ENCODE measurements around the gene NR6A1.

Gene NR6A1

DNA sequence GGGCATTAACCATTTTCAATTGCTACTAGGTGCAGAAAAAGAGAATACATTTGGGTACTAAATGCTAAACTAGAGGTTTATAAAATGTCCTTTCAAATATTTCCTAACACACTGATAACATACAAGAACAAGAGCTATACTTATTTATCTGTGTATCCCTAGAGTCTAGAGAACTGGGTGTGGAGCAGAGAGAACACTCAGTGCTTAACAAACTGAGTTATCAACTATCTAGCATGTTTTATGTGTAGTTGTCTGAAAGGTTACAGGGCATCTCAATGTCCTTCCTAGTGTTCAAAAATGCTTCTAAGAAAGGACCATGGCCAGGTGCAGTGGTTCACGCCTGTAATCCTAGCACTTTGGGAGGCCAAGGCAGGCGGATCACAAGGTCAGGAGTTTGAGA, 40.3 kb downstream of the NR6A1 start:
- Histone ChIP-seq H3K9me3 (ENCODE audit: control insufficient read depth, low read depth, low read length) (no peaks in the 10 kb centered on the region), H3K4me3 (ENCODE audit: low read length) (no peak overlapping the region), H3K27ac (ENCODE audit: low read length) (no peak overlapping the region), H3K27me3 (ENCODE audit: control insufficient read depth, insufficient read depth, low read length) (no peaks in the 10 kb centered on the region), H3K4me1 (ENCODE audit: control insufficient read depth, low read depth, low read length) (peaks cover 14% of the 10 kb centered on the region), H3K36me3 (ENCODE audit: control insufficient read depth, low read depth, low read length) (peaks cover 30% of the 10 kb centered on the region), H3K9ac (ENCODE audit: low read length) (no peak overlapping the region)

DNA sequence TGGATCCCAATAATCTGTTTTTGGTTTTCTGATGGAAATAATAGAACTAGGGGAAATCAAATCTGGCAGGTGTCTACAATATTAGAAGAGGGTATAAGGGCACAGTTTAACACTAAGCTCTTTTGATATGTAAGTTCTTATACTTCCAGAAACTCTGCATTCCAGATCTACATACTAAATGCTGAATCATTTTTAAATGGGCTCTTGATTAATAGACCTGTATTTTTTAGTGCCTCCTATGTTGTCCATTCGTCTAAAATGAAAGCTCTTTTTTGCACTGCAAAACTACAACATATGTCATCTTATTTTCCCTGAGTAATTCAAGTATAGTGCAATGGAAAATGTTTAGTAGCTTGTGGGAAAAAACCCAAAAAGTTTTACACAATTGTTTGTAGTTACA, 44.2 kb downstream of the NR6A1 start:
- no peaks in the 10 kb centered on the region for H3K27me3 ChIP-seq (ENCODE audit: control insufficient read depth, insufficient read depth, low read length)
- H3K4me3 ChIP-seq (ENCODE audit: low read length) = no peak overlapping the region
- H3K27ac ChIP-seq (ENCODE audit: low read length) = no peak overlapping the region
- H3K4me1 ChIP-seq (ENCODE audit: control insufficient read depth, low read depth, low read length) = peaks cover 2% of the 10 kb centered on the region
- peaks cover 25% of the 10 kb centered on the region for H3K36me3 ChIP-seq (ENCODE audit: control insufficient read depth, low read depth, low read length)
- no peaks in the 10 kb centered on the region for H3K9me3 ChIP-seq (ENCODE audit: control insufficient read depth, low read depth, low read length)
- no peak overlapping the region for H3K9ac ChIP-seq (ENCODE audit: low read length)

DNA sequence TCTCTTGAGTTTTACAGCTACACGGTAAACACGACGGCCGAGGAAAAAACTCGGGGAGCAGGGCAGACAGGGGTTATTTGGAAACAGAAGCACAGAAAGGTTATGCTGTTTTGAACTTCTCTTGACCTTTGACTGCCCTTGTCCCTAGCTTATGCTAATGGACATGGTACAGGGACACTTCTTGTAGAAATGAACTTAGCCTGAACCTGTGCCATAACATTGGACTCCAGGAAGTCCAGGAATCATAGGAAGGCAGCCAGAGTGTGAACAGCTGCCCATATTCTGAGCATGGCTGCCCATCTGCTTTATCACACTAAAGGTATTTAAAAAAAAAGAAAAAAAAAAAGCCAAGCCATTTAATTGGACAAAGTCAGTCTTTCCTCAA, 46.1 kb downstream of the NR6A1 start:
- Histone ChIP-seq H3K4me3 (ENCODE audit: low read length) (no peak overlapping the region), H3K9me3 (ENCODE audit: control insufficient read depth, low read depth, low read length) (no peaks in the 10 kb centered on the region), H3K4me1 (ENCODE audit: control insufficient read depth, low read depth, low read length) (peaks cover 13% of the 10 kb centered on the region), H3K27me3 (ENCODE audit: control insufficient read depth, insufficient read depth, low read length) (no peaks in the 10 kb centered on the region), H3K9ac (ENCODE audit: low read length) (no peak overlapping the region), H3K27ac (ENCODE audit: low read length) (no peak overlapping the region), H3K36me3 (ENCODE audit: control insufficient read depth, low read depth, low read length) (peaks cover 19% of the 10 kb centered on the region)

- no peaks in the 10 kb centered on the region for H3K9me3 ChIP-seq (ENCODE audit: control insufficient read depth, low read depth, low read length)
These were observed 46.6 kb downstream of the NR6A1 start for GRCh38 chr9:124724415-124725067.

GRCh38 chr9:124723352-124723751, 47.8 kb downstream of the NR6A1 start:
- Histone ChIP-seq H3K4me1 (ENCODE audit: control insufficient read depth, low read depth, low read length) (peaks cover 13% of the 10 kb centered on the region), H3K4me3 (ENCODE audit: low read length) (no peak overlapping the region), H3K27ac (ENCODE audit: low read length) (no peak overlapping the region), H3K27me3 (ENCODE audit: control insufficient read depth, insufficient read depth, low read length) (no peaks in the 10 kb centered on the region), H3K9ac (ENCODE audit: low read length) (no peak overlapping the region), H3K9me3 (ENCODE audit: control insufficient read depth, low read depth, low read length) (no peaks in the 10 kb centered on the region), H3K36me3 (ENCODE audit: control insufficient read depth, low read depth, low read length) (peaks cover 19% of the 10 kb centered on the region)

More at GRCh38 chr9:124724415-124725067, 46.6 kb downstream of the NR6A1 start:
- no peaks in the 10 kb centered on the region for H3K27me3 ChIP-seq (ENCODE audit: control insufficient read depth, insufficient read depth, low read length)
- no peak overlapping the region for H3K9ac ChIP-seq (ENCODE audit: low read length)
- peaks cover 19% of the 10 kb centered on the region for H3K36me3 ChIP-seq (ENCODE audit: control insufficient read depth, low read depth, low read length)
- no peak overlapping the region for H3K27ac ChIP-seq (ENCODE audit: low read length)
- H3K4me3 ChIP-seq (ENCODE audit: low read length) = no peak overlapping the region
- H3K4me1 ChIP-seq (ENCODE audit: control insufficient read depth, low read depth, low read length) = peaks cover 13% of the 10 kb centered on the region

DNA sequence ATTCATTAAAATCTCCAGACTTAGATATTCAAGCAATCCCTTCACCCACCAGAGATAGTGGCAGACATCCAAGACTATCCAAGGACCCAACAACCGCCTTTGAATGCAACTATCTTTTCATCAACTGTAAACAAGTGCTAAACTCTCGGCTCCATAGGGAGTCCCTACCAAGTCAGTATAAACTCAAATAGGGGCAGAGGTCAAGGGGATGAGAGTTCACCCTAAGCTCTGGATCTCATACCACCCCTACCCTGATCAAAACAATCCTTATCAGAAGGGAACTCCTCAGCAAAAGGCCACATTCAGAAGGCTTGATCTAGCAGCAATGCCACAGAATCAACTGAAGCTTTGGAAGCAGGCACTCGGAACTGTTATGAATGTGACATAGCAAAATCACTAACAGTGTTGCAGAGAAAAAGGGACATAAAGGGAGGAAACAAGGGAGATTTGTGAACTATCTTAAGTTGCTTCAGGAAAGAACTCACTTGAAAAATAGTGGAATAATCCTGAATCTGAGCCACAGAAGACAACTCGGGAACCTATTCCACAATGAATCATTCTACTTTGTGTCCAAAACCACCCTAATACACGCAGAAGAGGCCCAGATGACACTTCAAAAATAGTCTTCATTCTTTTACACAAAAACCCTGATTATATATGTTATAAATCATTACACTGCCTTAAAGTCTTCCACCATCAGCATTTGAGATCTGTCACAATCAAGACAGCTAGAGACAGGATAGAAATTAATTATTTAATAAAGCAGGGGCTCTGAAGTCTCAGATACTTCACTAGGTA, 49.8 kb downstream of the NR6A1 start:
- Histone ChIP-seq H3K27me3 (ENCODE audit: control insufficient read depth, insufficient read depth, low read length) (no peaks in the 10 kb centered on the region), H3K4me1 (ENCODE audit: control insufficient read depth, low read depth, low read length) (peaks cover 13% of the 10 kb centered on the region), H3K9me3 (ENCODE audit: control insufficient read depth, low read depth, low read length) (no peaks in the 10 kb centered on the region), H3K27ac (ENCODE audit: low read length) (no peak overlapping the region), H3K9ac (ENCODE audit: low read length) (no peak overlapping the region), H3K4me3 (ENCODE audit: low read length) (no peak overlapping the region), H3K36me3 (ENCODE audit: control insufficient read depth, low read depth, low read length) (peaks cover 23% of the 10 kb centered on the region)

DNA sequence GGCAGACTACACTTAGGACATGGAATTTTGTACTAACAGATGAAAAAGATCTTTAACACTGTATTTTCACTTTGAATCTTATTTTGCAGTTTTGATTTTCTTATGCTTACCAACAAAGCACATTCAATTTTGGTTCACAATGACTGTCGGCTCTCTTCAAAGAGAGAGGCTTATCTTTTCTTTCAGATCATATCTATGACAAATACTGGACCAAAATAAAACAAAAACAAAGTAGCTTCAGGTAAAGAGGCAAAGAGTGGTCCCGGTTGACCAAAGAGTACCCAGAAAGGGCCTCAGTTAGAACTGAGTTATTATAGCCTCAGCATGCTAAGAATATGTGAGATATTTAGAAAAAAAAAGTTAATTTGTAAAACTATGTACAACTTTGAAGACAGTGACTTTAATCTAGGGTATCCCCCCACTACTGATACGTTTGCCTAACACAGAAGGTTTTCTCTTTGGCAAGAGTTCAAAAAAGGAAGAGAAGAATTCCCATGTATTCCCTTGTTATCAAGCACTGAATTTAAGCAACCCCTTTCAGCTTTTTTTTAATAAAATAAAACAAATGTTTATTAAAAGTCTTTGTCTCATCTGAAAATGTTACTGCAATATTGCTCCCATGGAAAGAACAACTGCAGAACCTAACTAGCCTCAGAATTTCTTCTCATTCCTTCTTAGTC, 50.5 kb downstream of the NR6A1 start:
- H3K4me3 ChIP-seq (ENCODE audit: low read length) = no peak overlapping the region
- H3K36me3 ChIP-seq (ENCODE audit: control insufficient read depth, low read depth, low read length) = peaks cover 18% of the 10 kb centered on the region
- H3K4me1 ChIP-seq (ENCODE audit: control insufficient read depth, low read depth, low read length) = peaks cover 13% of the 10 kb centered on the region
- H3K9me3 ChIP-seq (ENCODE audit: control insufficient read depth, low read depth, low read length) = no peaks in the 10 kb centered on the region
- H3K27ac ChIP-seq (ENCODE audit: low read length) = no peak overlapping the region
- H3K9ac ChIP-seq (ENCODE audit: low read length) = no peak overlapping the region
- no peaks in the 10 kb centered on the region for H3K27me3 ChIP-seq (ENCODE audit: control insufficient read depth, insufficient read depth, low read length)

DNA sequence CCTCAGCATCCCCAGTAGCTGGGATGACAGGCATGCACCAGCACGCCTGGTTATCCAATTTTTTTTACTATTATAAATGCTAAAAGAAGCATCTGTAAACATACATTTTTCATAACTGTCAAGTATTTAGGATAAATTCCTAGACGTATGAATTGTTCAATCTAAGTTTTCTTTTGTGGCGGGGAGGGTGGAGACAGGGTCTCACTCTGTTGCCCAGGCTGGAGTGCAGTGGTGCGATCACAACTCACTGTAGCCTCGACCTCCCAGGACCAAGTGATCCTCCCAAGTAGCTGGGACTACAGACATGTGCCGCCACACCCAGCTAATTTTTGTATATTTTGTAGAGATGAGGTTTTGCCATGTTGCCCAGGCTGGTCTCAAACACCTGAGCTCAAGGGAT, 52.2 kb downstream of the NR6A1 start:
- Histone ChIP-seq H3K36me3 (ENCODE audit: control insufficient read depth, low read depth, low read length) (peaks cover 13% of the 10 kb centered on the region), H3K27ac (ENCODE audit: low read length) (no peak overlapping the region), H3K9ac (ENCODE audit: low read length) (no peak overlapping the region), H3K9me3 (ENCODE audit: control insufficient read depth, low read depth, low read length) (no peaks in the 10 kb centered on the region), H3K4me3 (ENCODE audit: low read length) (no peak overlapping the region), H3K4me1 (ENCODE audit: control insufficient read depth, low read depth, low read length) (peaks cover 13% of the 10 kb centered on the region), H3K27me3 (ENCODE audit: control insufficient read depth, insufficient read depth, low read length) (no peaks in the 10 kb centered on the region)

DNA sequence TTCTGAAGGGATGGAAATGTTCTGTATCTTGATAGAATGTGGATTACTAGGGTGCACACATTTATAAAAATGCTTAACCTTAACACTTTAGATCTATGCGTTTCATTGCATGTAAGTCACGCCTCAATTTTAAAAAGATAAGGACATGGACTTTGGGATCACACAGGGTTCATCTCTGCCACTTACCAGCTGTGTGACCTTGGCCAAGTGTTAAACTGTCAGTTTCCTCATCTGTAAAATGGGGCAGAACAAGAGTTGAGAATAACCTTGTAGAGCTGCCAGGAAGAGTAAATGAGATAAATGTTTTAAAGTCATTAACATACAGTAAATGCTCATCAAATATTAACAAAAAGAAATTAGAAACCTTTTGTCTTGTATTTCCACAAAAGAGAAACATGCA, 53.5 kb downstream of the NR6A1 start:
- Histone ChIP-seq H3K4me1 (ENCODE audit: control insufficient read depth, low read depth, low read length) (peaks cover 13% of the 10 kb centered on the region), H3K27ac (ENCODE audit: low read length) (no peak overlapping the region), H3K4me3 (ENCODE audit: low read length) (no peak overlapping the region), H3K9ac (ENCODE audit: low read length) (no peak overlapping the region), H3K9me3 (ENCODE audit: control insufficient read depth, low read depth, low read length) (no peaks in the 10 kb centered on the region), H3K36me3 (ENCODE audit: control insufficient read depth, low read depth, low read length) (peaks cover 13% of the 10 kb centered on the region), H3K27me3 (ENCODE audit: control insufficient read depth, insufficient read depth, low read length) (no peaks in the 10 kb centered on the region)

- Histone ChIP-seq H3K27ac (ENCODE audit: low read length) (no peak overlapping the region), H3K36me3 (ENCODE audit: control insufficient read depth, low read depth, low read length) (peaks cover 12% of the 10 kb centered on the region), H3K9me3 (ENCODE audit: control insufficient read depth, low read depth, low read length) (no peaks in the 10 kb centered on the region), H3K27me3 (ENCODE audit: control insufficient read depth, insufficient read depth, low read length) (no peaks in the 10 kb centered on the region), H3K4me3 (ENCODE audit: low read length) (no peak overlapping the region), H3K9ac (ENCODE audit: low read length) (no peak overlapping the region), H3K4me1 (ENCODE audit: control insufficient read depth, low read depth, low read length) (peaks cover 10% of the 10 kb centered on the region)
These were observed 54.3 kb downstream of the NR6A1 start for GRCh38 chr9:124716808-124717207.

GRCh38 chr9:124710766-124711165, 60.3 kb downstream of the NR6A1 start:
- no peak overlapping the region for H3K9ac ChIP-seq (ENCODE audit: low read length)
- H3K27ac ChIP-seq (ENCODE audit: low read length) = no peak overlapping the region
- H3K27me3 ChIP-seq (ENCODE audit: control insufficient read depth, insufficient read depth, low read length) = no peaks in the 10 kb centered on the region
- H3K4me1 ChIP-seq (ENCODE audit: control insufficient read depth, low read depth, low read length) = peaks cover 12% of the 10 kb centered on the region
- H3K9me3 ChIP-seq (ENCODE audit: control insufficient read depth, low read depth, low read length) = no peaks in the 10 kb centered on the region
- peaks cover 5% of the 10 kb centered on the region for H3K36me3 ChIP-seq (ENCODE audit: control insufficient read depth, low read depth, low read length)
- no peak overlapping the region for H3K4me3 ChIP-seq (ENCODE audit: low read length)

All from iPS-18a (cell line).